ENCODE results near the gene PCDHGB5.
"Not testable (repeated sequence)": the region's sequence is repeated elsewhere in the genome, so short reads cannot be mapped to it uniquely, and the experiment has no call there.

Gene PCDHGB5

DNA sequence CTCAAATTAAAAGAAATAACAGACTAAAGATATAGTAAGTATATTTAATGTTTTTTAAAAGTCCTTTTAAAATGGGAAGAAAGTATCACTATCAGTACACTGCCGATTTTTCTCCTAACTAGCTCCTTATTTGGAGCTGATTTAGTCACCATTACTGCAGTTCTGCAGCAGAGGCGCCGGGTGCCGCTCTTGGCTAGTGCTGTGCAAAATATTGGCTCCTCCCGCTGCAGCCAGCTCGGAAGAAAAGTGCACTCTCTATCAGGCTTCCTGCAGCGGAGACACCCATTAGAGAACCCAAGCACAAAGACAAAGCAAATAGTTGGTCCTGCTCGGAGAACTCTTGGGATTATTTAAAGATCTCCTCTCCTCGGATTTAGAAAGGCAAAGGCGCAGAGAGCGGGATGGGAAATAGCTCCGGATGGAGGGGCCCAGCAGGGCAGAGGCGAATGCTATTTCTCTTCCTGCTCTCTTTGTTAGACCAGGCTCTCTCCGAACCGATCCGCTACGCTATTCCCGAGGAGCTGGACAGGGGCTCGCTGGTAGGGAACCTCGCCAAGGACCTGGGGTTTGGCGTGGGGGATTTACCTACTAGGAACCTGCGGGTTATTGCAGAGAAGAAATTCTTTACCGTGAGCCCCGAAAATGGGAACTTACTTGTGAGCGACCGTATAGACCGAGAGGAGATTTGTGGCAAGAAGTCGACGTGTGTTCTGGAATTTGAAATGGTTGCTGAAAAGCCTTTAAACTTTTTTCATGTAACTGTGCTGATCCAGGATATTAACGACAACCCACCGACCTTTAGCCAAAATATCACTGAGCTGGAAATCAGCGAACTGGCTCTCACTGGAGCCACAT, 27.5 kb upstream of the PCDHGB5 start, which contains the start of gene PCDHGB3:
Gene PCDHGB3 (plus strand): TSS at position 249 of the 855 bp plus-strand sequence. CDS start 153 bp downstream, at position 402.
- DNase-seq (ENCODE audit: low read depth) = peak; percentile 77
- TF ChIP-seq, protein P1, sequence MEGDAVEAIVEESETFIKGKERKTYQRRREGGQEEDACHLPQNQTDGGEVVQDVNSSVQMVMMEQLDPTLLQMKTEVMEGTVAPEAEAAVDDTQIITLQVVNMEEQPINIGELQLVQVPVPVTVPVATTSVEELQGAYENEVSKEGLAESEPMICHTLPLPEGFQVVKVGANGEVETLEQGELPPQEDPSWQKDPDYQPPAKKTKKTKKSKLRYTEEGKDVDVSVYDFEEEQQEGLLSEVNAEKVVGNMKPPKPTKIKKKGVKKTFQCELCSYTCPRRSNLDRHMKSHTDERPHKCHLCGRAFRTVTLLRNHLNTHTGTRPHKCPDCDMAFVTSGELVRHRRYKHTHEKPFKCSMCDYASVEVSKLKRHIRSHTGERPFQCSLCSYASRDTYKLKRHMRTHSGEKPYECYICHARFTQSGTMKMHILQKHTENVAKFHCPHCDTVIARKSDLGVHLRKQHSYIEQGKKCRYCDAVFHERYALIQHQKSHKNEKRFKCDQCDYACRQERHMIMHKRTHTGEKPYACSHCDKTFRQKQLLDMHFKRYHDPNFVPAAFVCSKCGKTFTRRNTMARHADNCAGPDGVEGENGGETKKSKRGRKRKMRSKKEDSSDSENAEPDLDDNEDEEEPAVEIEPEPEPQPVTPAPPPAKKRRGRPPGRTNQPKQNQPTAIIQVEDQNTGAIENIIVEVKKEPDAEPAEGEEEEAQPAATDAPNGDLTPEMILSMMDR (IDR thresholded peaks at IDR 0.05; ENCODE audit: low read length, missing control alignments) = peak; percentile 55
- H3K4me3 ChIP-seq (replicated peaks; ENCODE audit: low read depth, low read length) = peak within 1 kb of the TSS; percentile 48

DNA sequence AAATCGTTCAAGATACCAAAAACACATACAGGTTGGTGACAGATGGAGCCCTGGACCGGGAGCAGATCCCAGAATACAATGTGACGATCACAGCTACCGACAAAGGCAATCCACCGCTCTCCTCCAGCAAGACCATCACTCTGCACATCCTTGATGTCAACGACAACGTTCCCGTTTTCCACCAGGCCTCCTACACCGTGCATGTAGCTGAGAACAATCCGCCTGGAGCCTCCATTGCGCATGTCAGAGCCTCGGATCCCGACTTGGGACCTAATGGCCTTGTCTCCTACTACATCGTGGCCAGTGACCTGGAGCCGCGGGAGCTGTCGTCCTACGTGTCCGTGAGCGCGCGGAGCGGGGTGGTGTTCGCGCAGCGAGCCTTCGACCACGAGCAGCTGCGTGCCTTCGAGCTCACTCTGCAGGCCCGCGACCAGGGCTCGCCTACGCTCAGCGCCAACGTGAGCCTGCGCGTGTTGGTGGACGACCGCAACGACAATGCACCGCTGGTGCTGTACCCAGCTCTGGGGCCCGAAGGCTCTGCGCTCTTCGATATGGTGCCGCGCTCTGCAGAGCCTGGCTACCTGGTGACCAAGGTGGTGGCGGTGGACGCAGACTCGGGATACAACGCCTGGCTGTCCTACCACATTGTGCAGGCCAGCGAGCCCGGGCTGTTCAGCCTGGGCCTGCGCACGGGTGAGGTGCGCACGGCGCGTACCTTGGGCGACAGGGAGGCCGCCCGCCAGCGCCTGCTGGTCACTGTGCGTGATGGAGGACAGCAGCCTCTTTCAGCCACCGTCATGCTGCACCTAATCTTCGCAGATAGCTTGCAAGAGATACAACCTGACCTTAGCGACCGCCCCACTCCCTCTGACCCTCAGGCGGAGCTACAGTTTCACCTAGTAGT, 25.9 kb upstream of the PCDHGB5 start:
- H3K4me3 ChIP-seq (replicated peaks; ENCODE audit: low read depth, low read length) = no peak overlapping the region
- no peak for DNase-seq (ENCODE audit: low read depth)
- TF ChIP-seq, protein P1 (IDR thresholded peaks at IDR 0.05; ENCODE audit: low read length, missing control alignments) = no peak

DNA sequence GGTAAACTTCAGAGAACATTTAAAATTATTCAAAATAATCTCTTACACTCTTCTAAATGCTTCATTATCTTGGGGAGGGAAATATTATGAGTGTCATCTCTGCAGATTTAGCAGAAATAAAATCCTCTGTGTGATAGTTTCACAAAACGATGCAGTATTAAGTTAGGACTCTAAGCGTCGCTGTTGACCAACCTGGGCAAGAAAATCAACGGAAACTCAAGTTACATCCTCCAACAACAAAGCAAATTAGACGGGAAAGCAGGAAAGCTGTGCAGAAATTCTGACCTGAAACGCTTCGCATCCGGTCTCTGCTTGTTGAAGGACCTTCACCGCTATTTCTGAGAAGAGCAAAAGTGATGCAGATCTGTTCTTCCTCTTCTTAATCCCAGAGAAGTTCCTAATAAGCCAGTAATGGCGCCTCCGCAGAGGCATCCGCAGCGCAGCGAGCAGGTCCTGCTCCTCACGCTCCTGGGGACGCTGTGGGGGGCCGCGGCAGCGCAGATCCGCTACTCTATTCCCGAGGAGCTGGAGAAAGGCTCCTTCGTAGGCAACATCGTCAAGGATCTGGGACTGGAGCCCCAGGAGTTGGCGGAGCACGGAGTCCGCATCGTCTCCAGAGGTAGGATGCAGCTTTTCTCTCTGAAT, 24.0 kb upstream of the PCDHGB5 start, which contains the start of gene PCDHGA6:
Gene PCDHGA6 (plus strand): TSS at position 219 of the 645 bp plus-strand sequence. CDS start 193 bp downstream, at position 412.
- H3K4me3 ChIP-seq (replicated peaks; ENCODE audit: low read depth, low read length) = peak within 1 kb of the TSS; percentile 57
- peak; percentile 73 for DNase-seq (ENCODE audit: low read depth)
- TF ChIP-seq, protein P1 (IDR thresholded peaks at IDR 0.05; ENCODE audit: low read length, missing control alignments) = peak; percentile 66

DNA sequence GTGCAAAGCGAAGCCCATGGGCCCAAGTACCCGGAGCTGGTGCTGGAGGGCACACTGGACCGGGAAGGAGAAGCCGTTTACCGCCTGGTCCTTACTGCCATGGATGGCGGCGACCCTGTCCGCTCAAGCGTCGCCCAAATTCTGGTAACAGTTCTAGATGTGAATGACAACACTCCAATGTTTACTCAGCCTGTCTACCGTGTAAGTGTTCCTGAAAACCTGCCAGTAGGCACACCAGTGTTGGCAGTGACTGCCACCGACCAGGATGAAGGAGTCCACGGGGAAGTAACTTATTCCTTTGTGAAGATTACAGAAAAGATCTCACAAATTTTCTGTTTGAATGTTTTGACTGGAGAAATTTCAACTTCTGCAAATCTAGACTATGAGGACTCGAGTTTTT, 23.1 kb upstream of the PCDHGB5 start:
- TF ChIP-seq, protein P1 (IDR thresholded peaks at IDR 0.05; ENCODE audit: low read length, missing control alignments) = no peak
- no peak for DNase-seq (ENCODE audit: low read depth)
- peak overlapping the region; percentile 57 for H3K4me3 ChIP-seq (replicated peaks; ENCODE audit: low read depth, low read length)

DNA sequence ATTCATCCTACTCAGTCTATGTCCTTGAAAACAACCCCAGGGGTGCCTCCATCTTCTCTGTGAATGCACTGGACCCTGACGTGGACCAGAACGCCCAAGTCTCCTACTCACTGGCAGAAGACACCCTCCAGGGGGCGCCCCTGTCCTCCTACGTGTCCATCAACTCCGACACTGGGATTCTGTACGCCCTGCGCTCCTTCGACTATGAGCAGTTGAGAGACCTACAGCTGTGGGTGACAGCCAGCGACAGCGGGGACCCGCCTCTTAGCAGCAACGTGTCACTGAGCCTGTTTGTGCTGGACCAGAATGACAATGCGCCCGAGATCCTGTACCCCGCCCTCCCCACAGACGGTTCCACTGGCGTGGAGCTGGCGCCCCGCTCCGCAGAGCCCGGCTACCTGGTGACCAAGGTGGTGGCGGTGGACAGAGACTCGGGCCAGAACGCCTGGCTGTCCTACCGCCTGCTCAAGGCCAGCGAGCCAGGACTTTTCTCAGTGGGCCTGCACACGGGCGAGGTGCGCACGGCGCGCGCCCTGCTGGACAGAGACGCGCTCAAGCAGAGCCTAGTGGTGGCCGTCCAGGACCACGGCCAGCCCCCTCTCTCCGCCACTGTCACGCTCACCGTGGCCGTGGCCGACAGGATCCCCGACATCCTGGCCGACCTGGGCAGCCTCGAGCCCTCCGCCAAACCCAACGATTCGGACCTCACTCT, 22.1 kb upstream of the PCDHGB5 start:
- not testable (repeated sequence) for DNase-seq (ENCODE audit: low read depth)

DNA sequence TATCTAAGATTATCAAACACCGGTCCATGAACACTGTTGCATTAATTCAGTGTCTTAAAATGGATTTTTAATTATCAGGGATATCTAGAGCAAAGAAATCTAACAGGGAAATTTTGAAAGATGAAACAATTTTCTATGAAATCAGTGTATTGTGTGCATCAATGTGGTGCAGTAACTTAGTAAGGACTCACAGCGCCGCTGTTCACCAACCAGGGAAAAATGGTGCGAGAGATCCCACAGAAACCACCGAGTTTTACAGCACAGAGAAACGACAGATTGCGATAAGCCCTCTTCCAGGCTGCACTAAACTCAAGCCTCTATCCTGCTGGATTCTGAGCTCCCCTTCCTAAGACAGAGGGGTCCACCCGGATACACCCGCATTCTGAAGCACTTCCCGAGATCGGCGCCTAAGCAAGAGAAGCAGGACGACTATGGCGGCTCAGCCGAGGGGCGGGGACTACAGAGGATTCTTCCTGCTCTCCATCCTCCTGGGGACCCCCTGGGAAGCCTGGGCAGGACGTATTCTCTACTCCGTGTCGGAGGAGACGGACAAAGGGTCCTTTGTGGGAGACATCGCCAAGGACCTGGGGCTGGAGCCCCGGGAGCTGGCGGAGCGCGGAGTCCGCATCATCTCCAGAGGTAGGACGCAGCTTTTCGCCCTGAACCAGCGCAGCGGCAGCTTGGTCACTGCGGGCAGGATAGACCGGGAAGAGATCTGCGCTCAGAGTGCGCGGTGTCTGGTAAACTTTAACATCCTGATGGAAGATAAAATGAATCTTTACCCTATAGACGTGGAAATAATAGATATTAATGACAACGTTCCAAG, 15.1 kb upstream of the PCDHGB5 start, which contains the start of gene PCDHGA7:
Gene PCDHGA7 (plus strand): TSS at position 274 of the 826 bp plus-strand sequence. CDS start 158 bp downstream, at position 432.
- TF ChIP-seq, protein P1 (IDR thresholded peaks at IDR 0.05; ENCODE audit: low read length, missing control alignments) = peak; percentile 64
- peak; percentile 70 for DNase-seq (ENCODE audit: low read depth)
- peak within 1 kb of the TSS; percentile 57 for H3K4me3 ChIP-seq (replicated peaks; ENCODE audit: low read depth, low read length)

More for the DNA sequence above, 22.1 kb upstream of the PCDHGB5 start:
- H3K4me3 ChIP-seq (replicated peaks; ENCODE audit: low read depth, low read length) = not testable (repeated sequence)

Measured in fibroblast of pulmonary artery (primary cell).